Measurements from ENCODE around the gene TENM4.

TENM4 gene

GRCh38 chr11:79340535-79340934 lies 100.3 kb downstream of the TENM4 start:
- DNase-seq, result no peak

GRCh38 chr11:79336797-79337517 lies 103.9 kb downstream of the TENM4 start:
- no peak for DNase-seq

GRCh38 chr11:79335681-79336080 lies 105.1 kb downstream of the TENM4 start:
- no peak for DNase-seq

GRCh38 chr11:79333355-79333754 lies 107.5 kb downstream of the TENM4 start:
- no peak for DNase-seq

- DNase-seq, result no peak
Measured at GRCh38 chr11:79332017-79332416, 108.8 kb downstream of the TENM4 start.

- DNase-seq, result no peak
Measured at GRCh38 chr11:79331203-79331901, 109.5 kb downstream of the TENM4 start.

GRCh38 chr11:79330651-79331050 lies 110.2 kb downstream of the TENM4 start:
- no peak for DNase-seq

GRCh38 chr11:79329561-79329960 lies 111.3 kb downstream of the TENM4 start:
- no peak for DNase-seq

GRCh38 chr11:79328402-79328801 lies 112.4 kb downstream of the TENM4 start:
- no peak for DNase-seq

GRCh38 chr11:79325851-79326250 lies 115.0 kb downstream of the TENM4 start:
- no peak for DNase-seq

GRCh38 chr11:79321263-79321662 lies 119.6 kb downstream of the TENM4 start:
- DNase-seq, result no peak

- no peak for DNase-seq
Measured at GRCh38 chr11:79314906-79315689, 125.7 kb downstream of the TENM4 start.

- no peak for DNase-seq
Measured at GRCh38 chr11:79313530-79313913, 127.3 kb downstream of the TENM4 start.

GRCh38 chr11:79312617-79313529 lies 128.0 kb downstream of the TENM4 start:
- DNase-seq, result no peak

- no peak for DNase-seq
Measured at GRCh38 chr11:79311461-79311860, 129.4 kb downstream of the TENM4 start.

GRCh38 chr11:79309407-79309806 lies 131.4 kb downstream of the TENM4 start:
- DNase-seq, result no peak

GRCh38 chr11:79308429-79308828 lies 132.4 kb downstream of the TENM4 start:
- no peak for DNase-seq

GRCh38 chr11:79304599-79305212 lies 136.1 kb downstream of the TENM4 start:
- no peak for DNase-seq

GRCh38 chr11:79296141-79296540 lies 144.7 kb downstream of the TENM4 start:
- DNase-seq, result no peak

GRCh38 chr11:79294845-79295731 lies 145.7 kb downstream of the TENM4 start:
- no peak for DNase-seq

- no peak for DNase-seq
Measured at GRCh38 chr11:79291948-79292347, 148.9 kb downstream of the TENM4 start.
